Stomach (tissue), 9 donors: ENCODE data around the gene RAB5A. TPM values are rescaled to one million over a fixed set of nuclear protein-coding genes. Genes with fewer than 3 reads are reported as not detected.

ENCODE experiments used
- DNase-seq, 2 donors: peaks; one replicate each; pipeline versions ENCODE4 v3.0.0 to v3.0.0-alpha.2; 2013 to 2019
- H3K27ac ChIP-seq, 5 donors: fragments of 200-600 bp in 4 of 5; sonication (generic) in 4 of 5; one replicate each; pipeline ENCODE4 v1.5.1; 2013 to 2019; ENCODE audit warnings: mild to moderate bottlenecking in 1 of 5, moderate library complexity in 1 of 5
- H3K27me3 ChIP-seq, 3 donors: fragments of 200-600 bp; sonication (generic); one replicate each; pipeline ENCODE4 v1.5.1; 2017 to 2019; ENCODE audit warnings: mixed run types in 1 of 3
- H3K36me3 ChIP-seq, 4 donors: fragments of 200-600 bp; sonication (generic); 1 replicate in 3 of 4; 2 replicates in 1 of 4; pipeline ENCODE4 v1.5.1; 2016 to 2019
- H3K4me1 ChIP-seq, 4 donors: fragments of 200-600 bp; sonication (generic); one replicate each; pipeline ENCODE4 v1.5.1; 2016 to 2019
- H3K4me3 ChIP-seq, 4 donors: fragments of 200-600 bp; sonication (generic) in 3 of 4; one replicate each; pipeline ENCODE4 v1.5.1; 2016 to 2019; ENCODE audit warnings: mild to moderate bottlenecking in 1 of 4
- H3K9me3 ChIP-seq, 4 donors: fragments of 200-600 bp; sonication (generic); one replicate each; pipeline ENCODE4 v1.5.1; 2016 to 2019
- EP300 ChIP-seq: sonication (generic); formaldehyde crosslinking; IDR thresholded peaks from one replicate; pipeline ENCODE4 v1.6.1; 2017; ENCODE audit warnings: antibody characterized with exemption
- POLR2A ChIP-seq, 4 donors: fragments of 450-650 bp; IDR thresholded peaks; one replicate each; pipeline ENCODE4 v1.6.1; 2016; ENCODE audit warnings: antibody characterized with exemption in 4 of 4, control low read depth in 2 of 4, mild to moderate bottlenecking in 1 of 4, moderate library complexity in 1 of 4
- POLR2AphosphoS5 ChIP-seq, 3 donors: sonication (generic); formaldehyde crosslinking; IDR thresholded peaks; one replicate each; pipeline ENCODE4 v1.6.1; 2016; ENCODE audit warnings: antibody characterized with exemption in 3 of 3
- WGBS, 5 donors: extraction: QIAGEN DNeasy Blood & Tissue Kit in 3 of 5; methylation state at CpG; one replicate each; pipeline versions ENCODE4 v1.1.5 to v1.1.7; 2013 to 2018; 5-methylcytosine and 5-hydroxymethylcytosine counted together
- intact Hi-C: fragments of 100-400 bp; cut with DNase I; formaldehyde crosslinking; loops from one replicate; pipeline ENCODE4 v1.15.1; 2023; ENCODE audit warnings: low total_unique reads
- polyA plus RNA-seq, 3 donors: library from polyadenylated mRNA; stranded (reverse); fragments of 200-250 nt; gene quantifications; one replicate each; pipeline ENCODE4 v1.2.3, GENCODE V29; 2013
- total RNA-seq, 5 donors: library from RNA; depleted of rRNA; stranded (reverse); fragments of >200 nt; gene quantifications; one replicate each; pipeline versions ENCODE4 v1.1.0 to v1.2.3, GENCODE V29; 2014 to 2016
- TF ChIP-seq, protein P1 (sequence below), 7 experiments: fragments of 450-650 bp in 4 of 7; fragments of 200-600 bp in 3 of 7; sonication (generic) in 3 of 7; IDR thresholded peaks; one replicate each; pipeline ENCODE4 v1.5.1; 2016 to 2019; ENCODE audit warnings: antibody characterized with exemption in 7 of 7, control low read depth in 2 of 7, mild to moderate bottlenecking in 1 of 7
- donor health status: healthy with polysubstance abuse.
- donor health status: Bipolar disorder and iron deficiency.
- donor health status: healthy.

RAB5A gene
- total and polyA plus RNA-seq, 8 donors, result 9.3 to 163 (median 43.5) TPM

- no peak overlapping the region for H3K4me3 ChIP-seq
- no peaks in the 10 kb centered on the region for H3K9me3 ChIP-seq
- H3K4me1 ChIP-seq, result no peaks in the 10 kb centered on the region
- 95 to 98% (median 96%) methylated on average over 20 of the region's 20 CpGs for WGBS, 5 donors
- H3K27ac ChIP-seq, result no peak overlapping the region
- TF ChIP-seq POLR2A (IDR thresholded peaks at IDR 0.05) (no peak), EP300 (no peak), POLR2AphosphoS5 (IDR thresholded peaks at IDR 0.05) (no peak)
- TF ChIP-seq, protein P1, sequence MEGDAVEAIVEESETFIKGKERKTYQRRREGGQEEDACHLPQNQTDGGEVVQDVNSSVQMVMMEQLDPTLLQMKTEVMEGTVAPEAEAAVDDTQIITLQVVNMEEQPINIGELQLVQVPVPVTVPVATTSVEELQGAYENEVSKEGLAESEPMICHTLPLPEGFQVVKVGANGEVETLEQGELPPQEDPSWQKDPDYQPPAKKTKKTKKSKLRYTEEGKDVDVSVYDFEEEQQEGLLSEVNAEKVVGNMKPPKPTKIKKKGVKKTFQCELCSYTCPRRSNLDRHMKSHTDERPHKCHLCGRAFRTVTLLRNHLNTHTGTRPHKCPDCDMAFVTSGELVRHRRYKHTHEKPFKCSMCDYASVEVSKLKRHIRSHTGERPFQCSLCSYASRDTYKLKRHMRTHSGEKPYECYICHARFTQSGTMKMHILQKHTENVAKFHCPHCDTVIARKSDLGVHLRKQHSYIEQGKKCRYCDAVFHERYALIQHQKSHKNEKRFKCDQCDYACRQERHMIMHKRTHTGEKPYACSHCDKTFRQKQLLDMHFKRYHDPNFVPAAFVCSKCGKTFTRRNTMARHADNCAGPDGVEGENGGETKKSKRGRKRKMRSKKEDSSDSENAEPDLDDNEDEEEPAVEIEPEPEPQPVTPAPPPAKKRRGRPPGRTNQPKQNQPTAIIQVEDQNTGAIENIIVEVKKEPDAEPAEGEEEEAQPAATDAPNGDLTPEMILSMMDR (IDR thresholded peaks at IDR 0.05), result no peak
- intact Hi-C loops, result no loop called here
- H3K27me3 ChIP-seq, result no peaks in the 10 kb centered on the region
- no peak for DNase-seq
- no peaks in the 10 kb centered on the region for H3K36me3 ChIP-seq
These were observed 61.1 kb downstream of the RAB5A start for GRCh38 chr3:20007960-20008359.

GRCh38 chr3:20008646-20009045 is 61.7 kb downstream of the RAB5A start:
- TF ChIP-seq POLR2AphosphoS5 (IDR thresholded peaks at IDR 0.05) (no peak), POLR2A (IDR thresholded peaks at IDR 0.05) (no peak), EP300 (no peak)
- TF ChIP-seq, protein P1 (IDR thresholded peaks at IDR 0.05), result no peak

GRCh38 chr3:20012164-20012563 is 65.3 kb downstream of the RAB5A start, which contains the start of gene PP2D1:
Gene PP2D1 (minus strand): TSS chr3:20012264. CDS start chr3:20012072, 192 bp downstream.
- H3K4me1 ChIP-seq, result no peaks in the 10 kb centered on the region
- no peaks in the 10 kb centered on the region for H3K36me3 ChIP-seq
- no peak for DNase-seq
- intact Hi-C loops, result no loop called here
- no peaks in the 10 kb centered on the region for H3K9me3 ChIP-seq
- H3K27me3 ChIP-seq, result no peaks in the 10 kb centered on the region
- TF ChIP-seq, protein P1 (IDR thresholded peaks at IDR 0.05), result no peak
- TF ChIP-seq POLR2A (IDR thresholded peaks at IDR 0.05) (no peak), EP300 (no peak), POLR2AphosphoS5 (IDR thresholded peaks at IDR 0.05) (no peak)
- 89 to 99% (median 97%) methylated on average over 4 of the region's 4 CpGs for WGBS, 5 donors
- no peak within 1 kb of the TSS for H3K27ac ChIP-seq
- H3K4me3 ChIP-seq, result no peak within 1 kb of the TSS

More at GRCh38 chr3:20008646-20009045, 61.7 kb downstream of the RAB5A start:
- 69 to 80% (median 69%) methylated on average over 2 of the region's 2 CpGs for WGBS, 5 donors
- H3K9me3 ChIP-seq, result no peaks in the 10 kb centered on the region
- no peak overlapping the region for H3K4me3 ChIP-seq
- DNase-seq, result no peak
- no peaks in the 10 kb centered on the region for H3K4me1 ChIP-seq
- no peaks in the 10 kb centered on the region for H3K36me3 ChIP-seq
- intact Hi-C loops, result no loop called here
- H3K27me3 ChIP-seq, result no peaks in the 10 kb centered on the region
- H3K27ac ChIP-seq, result no peak overlapping the region

DNA sequence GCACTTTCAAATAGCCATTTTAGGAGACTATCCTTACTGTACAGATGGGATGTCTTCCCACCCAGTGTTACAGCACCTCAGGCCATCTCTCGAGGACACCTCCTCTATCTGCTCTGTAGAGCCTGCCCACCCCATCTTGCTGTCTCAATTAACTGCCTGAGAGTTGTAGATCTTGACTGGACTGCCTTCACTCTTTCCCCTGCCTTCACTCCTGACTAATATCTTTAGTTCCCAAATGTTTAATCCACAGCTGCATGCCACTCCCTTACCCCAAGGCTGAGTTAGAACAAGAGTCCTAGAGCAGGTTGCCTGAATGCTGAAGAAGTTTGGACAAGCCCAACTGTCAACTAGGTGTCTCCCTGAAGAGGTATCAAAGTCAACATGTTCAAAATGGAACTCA is 66.5 kb downstream of the RAB5A start:
- no peaks in the 10 kb centered on the region for H3K27me3 ChIP-seq
- DNase-seq, result no peak
- intact Hi-C loops, result no loop called here
- no peaks in the 10 kb centered on the region for H3K4me1 ChIP-seq
- 82 to 96% (median 95%) methylated on average over 1 of the region's 1 CpG for WGBS, 5 donors
- H3K27ac ChIP-seq, result no peak overlapping the region
- no peaks in the 10 kb centered on the region for H3K9me3 ChIP-seq
- no peak overlapping the region for H3K4me3 ChIP-seq
- TF ChIP-seq, protein P1 (IDR thresholded peaks at IDR 0.05), result no peak
- no peak for TF ChIP-seq POLR2AphosphoS5 (IDR thresholded peaks at IDR 0.05)
- TF ChIP-seq EP300, result no peak
- no peak for TF ChIP-seq POLR2A (IDR thresholded peaks at IDR 0.05)
- H3K36me3 ChIP-seq, result no peaks in the 10 kb centered on the region
